ENCODE measurements around the gene INSYN2B.

DNA sequence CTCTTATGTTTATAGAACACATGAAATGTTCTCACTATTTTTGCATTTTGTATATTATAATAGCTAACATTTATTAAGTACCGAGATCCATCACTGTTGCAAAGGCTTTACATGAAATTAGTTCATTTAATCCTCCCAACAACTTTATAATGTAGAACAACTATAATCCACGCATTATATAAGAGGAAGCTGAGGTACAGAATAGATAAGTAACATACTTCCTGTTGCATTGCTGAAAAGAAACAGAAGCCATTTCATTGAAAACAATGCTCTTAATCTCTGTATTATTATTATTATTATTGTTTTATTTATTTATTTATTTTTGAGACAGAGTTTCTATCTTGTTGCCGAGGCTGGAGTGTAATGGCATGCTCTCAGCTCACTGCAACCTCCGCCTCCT, 7.9 kb upstream of the INSYN2B start:
- TF ChIP-seq CTCF (IDR thresholded peaks at IDR 0.05; ENCODE audit: insufficient read depth, low read length, poor library complexity, severe bottlenecking) (no peak), EZH2phosphoT487 (conservative IDR thresholded peaks at IDR 0.05; ENCODE audit: low read length) (no peak)
